Measurements from ENCODE around the gene SLIT2. TPM values are rescaled to one million over a fixed set of nuclear protein-coding genes. Genes with fewer than 3 reads are reported as not detected.
A peak's percentile ranks its signal among the peaks of the same experiment; 100 is the strongest.

The SLIT2 gene
- total RNA-seq, 6 donors from 2014 or later: 35.1 to 102 (median 53.3) TPM

GRCh38 chr4:20273793-20274192 is 22.1 kb downstream of the SLIT2 start:
- 69 to 76% methylated on average over 11 of the region's 11 CpGs for WGBS, 2 donors
- Histone ChIP-seq H3K4me3 (no peak overlapping the region), H3K27me3 (no peaks in the 10 kb centered on the region), H3K36me3 (no peaks in the 10 kb centered on the region), H3K4me1 (no peaks in the 10 kb centered on the region), H3K27ac (no peak overlapping the region), H3K9me3 (no peaks in the 10 kb centered on the region)
- DNase-seq (no peak), ATAC-seq (ENCODE audit: low FRiP score in 2 of 2) (peak in 1 of 2 donors; percentile 32)
- no peak for TF ChIP-seq POLR2A (IDR thresholded peaks at IDR 0.05)

DNA sequence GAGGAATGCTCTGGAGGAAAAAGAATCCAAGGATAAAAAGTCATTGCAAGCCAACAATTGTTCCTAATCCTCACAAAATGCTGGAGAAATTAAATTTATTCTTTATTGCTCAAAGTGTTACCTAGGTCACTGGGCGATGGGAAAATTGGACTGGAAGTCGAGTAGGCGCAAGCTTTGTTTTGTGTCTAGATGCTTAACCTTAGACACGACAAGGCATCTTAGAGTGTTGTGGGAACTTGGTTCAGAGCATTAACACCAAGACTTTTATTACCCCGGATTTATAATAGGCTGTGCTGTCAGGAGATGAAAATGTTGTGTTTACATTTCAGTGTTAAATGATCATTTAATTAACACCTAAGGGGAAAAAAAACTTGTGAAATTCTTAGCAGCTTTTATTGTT is 25.1 kb downstream of the SLIT2 start:
- H3K9me3 ChIP-seq: no peaks in the 10 kb centered on the region
- TF ChIP-seq CTCF (IDR thresholded peaks at IDR 0.05): no peak
- TF ChIP-seq POLR2AphosphoS5 (IDR thresholded peaks at IDR 0.05): no peak
- TF ChIP-seq EP300 (IDR thresholded peaks at IDR 0.05): no peak
- TF ChIP-seq POLR2A (IDR thresholded peaks at IDR 0.05): no peak
- ATAC-seq (ENCODE audit: low FRiP score in 2 of 2) (no peak), DNase-seq (no peak)
- H3K27ac ChIP-seq: no peak overlapping the region
- WGBS, 2 donors: 57 to 65% methylated on average over 5 of the region's 5 CpGs
- no peak overlapping the region for H3K4me3 ChIP-seq
- H3K36me3 ChIP-seq: no peaks in the 10 kb centered on the region
- H3K4me1 ChIP-seq: no peaks in the 10 kb centered on the region
- H3K27me3 ChIP-seq: no peaks in the 10 kb centered on the region

- 87% methylated on average over 3 of the region's 3 CpGs for WGBS, 2 donors
- TF ChIP-seq EP300 (IDR thresholded peaks at IDR 0.05) (no peak), CTCF (IDR thresholded peaks at IDR 0.05) (no peak), POLR2A (IDR thresholded peaks at IDR 0.05) (no peak), POLR2AphosphoS5 (IDR thresholded peaks at IDR 0.05) (no peak)
- Histone ChIP-seq H3K27ac (no peak overlapping the region), H3K27me3 (no peaks in the 10 kb centered on the region), H3K36me3 (no peaks in the 10 kb centered on the region), H3K4me3 (no peak overlapping the region), H3K4me1 (no peaks in the 10 kb centered on the region), H3K9me3 (no peaks in the 10 kb centered on the region)
- DNase-seq (no peak), ATAC-seq (ENCODE audit: low FRiP score in 2 of 2) (no peak)
Measured at GRCh38 chr4:20278195-20278594, 26.5 kb downstream of the SLIT2 start.

DNA sequence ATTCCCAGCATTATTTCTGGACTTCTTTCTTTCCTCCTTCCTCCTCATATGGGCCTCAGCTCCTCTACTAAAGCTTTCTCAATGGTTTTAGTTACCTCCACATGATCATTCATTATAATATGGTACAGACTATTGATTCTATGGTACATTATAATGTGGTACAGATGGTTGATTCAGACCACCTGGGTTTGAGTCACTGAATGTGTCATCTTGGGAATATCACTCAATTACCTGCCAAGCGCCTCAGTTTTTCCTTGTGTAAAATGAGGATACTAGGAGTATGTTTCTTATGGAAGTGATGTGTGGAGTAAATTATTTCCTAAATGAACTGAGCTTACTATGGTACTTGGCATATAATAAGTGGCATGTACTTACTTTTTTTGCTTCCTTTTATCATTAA is 27.7 kb downstream of the SLIT2 start:
- Histone ChIP-seq H3K36me3 (no peaks in the 10 kb centered on the region), H3K27ac (no peak overlapping the region), H3K27me3 (no peaks in the 10 kb centered on the region), H3K4me1 (no peaks in the 10 kb centered on the region), H3K4me3 (no peak overlapping the region), H3K9me3 (no peaks in the 10 kb centered on the region)
- WGBS, 2 donors: 89 to 91% methylated on average over 1 of the region's 1 CpG
- no peak for DNase-seq
- no peak for ATAC-seq (ENCODE audit: low FRiP score in 2 of 2)
- no peak for TF ChIP-seq POLR2AphosphoS5 (IDR thresholded peaks at IDR 0.05)

- no peaks in the 10 kb centered on the region for H3K4me1 ChIP-seq
- H3K4me3 ChIP-seq: no peak overlapping the region
- 38 to 43% methylated on average over 2 of the region's 2 CpGs for WGBS, 2 donors
- H3K9me3 ChIP-seq: no peaks in the 10 kb centered on the region
- H3K27ac ChIP-seq: no peak overlapping the region
- no peak for TF ChIP-seq POLR2AphosphoS5 (IDR thresholded peaks at IDR 0.05)
- TF ChIP-seq EP300 (IDR thresholded peaks at IDR 0.05): no peak
- no peak for TF ChIP-seq CTCF (IDR thresholded peaks at IDR 0.05)
- TF ChIP-seq POLR2A (IDR thresholded peaks at IDR 0.05): no peak
- H3K27me3 ChIP-seq: no peaks in the 10 kb centered on the region
- no peaks in the 10 kb centered on the region for H3K36me3 ChIP-seq
- no peak for DNase-seq
- no peak for ATAC-seq (ENCODE audit: low FRiP score in 2 of 2)
Measured at GRCh38 chr4:20281453-20281852, 29.7 kb downstream of the SLIT2 start.

- Histone ChIP-seq H3K9me3 (no peaks in the 10 kb centered on the region), H3K4me1 (no peaks in the 10 kb centered on the region), H3K27me3 (no peaks in the 10 kb centered on the region), H3K4me3 (no peak overlapping the region), H3K27ac (no peak overlapping the region), H3K36me3 (no peaks in the 10 kb centered on the region)
- no peak for ATAC-seq (ENCODE audit: low FRiP score in 2 of 2)
- TF ChIP-seq POLR2AphosphoS5 (IDR thresholded peaks at IDR 0.05) (no peak), POLR2A (IDR thresholded peaks at IDR 0.05) (no peak), EP300 (IDR thresholded peaks at IDR 0.05) (no peak), CTCF (IDR thresholded peaks at IDR 0.05) (no peak)
- 63 to 94% methylated on average over 4 of the region's 4 CpGs for WGBS, 2 donors
- DNase-seq: peak in 1 of 2 donors; percentile 2
Measured at GRCh38 chr4:20283039-20283438, 31.3 kb downstream of the SLIT2 start.
